ENCODE results near the gene C2orf76.
A peak's percentile ranks its signal among the peaks of the same experiment; 100 is the strongest.

GRCh38 chr2:119292226-119292625 is 74.4 kb downstream of the C2orf76 start:
- peak; percentile 2 for TF ChIP-seq CTCF (IDR thresholded peaks at IDR 0.05; ENCODE audit: poor library complexity)
- no peak for TF ChIP-seq EZH2 (IDR thresholded peaks at IDR 0.05; ENCODE audit: borderline replicate concordance)
- no peak for TF ChIP-seq EZH2phosphoT487 (IDR thresholded peaks at IDR 0.05; ENCODE audit: low read depth, severe bottlenecking, unreplicated experiment)

Data from hepatocyte (in vitro differentiated cells).